LNCaP clone FGC (cell line): Measurements from ENCODE around the gene SMURF2.

Experiments
- DNase-seq: peaks from one replicate; pipeline ENCODE4 v3.0.0-alpha.2; 2011; ENCODE audit warnings: low read depth
- H3K4me3 ChIP-seq: 2 replicates; pipeline ENCODE4 v1.5.1; 2011; ENCODE audit warnings: mild to moderate bottlenecking, low read depth, low read length, control low read depth
- CTCF ChIP-seq: IDR thresholded peaks from 2 replicates; pipeline ENCODE4 v1.5.1; 2012; ENCODE audit warnings: mild to moderate bottlenecking; ENCODE audit not compliant: control insufficient read depth, insufficient read depth; ENCODE audit errors: extremely low read depth

The SMURF2 gene

DNA sequence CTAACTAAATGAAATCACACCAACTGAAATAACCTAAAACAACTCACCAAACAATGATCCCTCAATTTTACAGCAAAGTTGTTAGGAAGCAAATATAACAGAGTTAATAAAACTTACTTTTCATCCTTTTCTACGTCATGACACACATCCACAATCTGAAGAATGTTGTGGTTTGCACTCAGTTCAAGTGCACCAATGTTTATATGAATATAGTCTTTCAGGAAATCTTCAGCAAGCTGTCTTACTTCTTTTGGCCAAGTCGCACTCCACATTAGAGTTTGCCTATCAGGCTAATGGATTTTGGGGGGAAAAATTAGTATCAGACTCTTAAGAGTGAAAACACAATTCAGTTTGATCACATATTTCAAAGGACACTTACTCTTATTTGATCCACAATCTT, 159.3 kb downstream of the SMURF2 start:
- no peak for TF ChIP-seq CTCF
- no peak for DNase-seq
- no peak overlapping the region for H3K4me3 ChIP-seq

DNA sequence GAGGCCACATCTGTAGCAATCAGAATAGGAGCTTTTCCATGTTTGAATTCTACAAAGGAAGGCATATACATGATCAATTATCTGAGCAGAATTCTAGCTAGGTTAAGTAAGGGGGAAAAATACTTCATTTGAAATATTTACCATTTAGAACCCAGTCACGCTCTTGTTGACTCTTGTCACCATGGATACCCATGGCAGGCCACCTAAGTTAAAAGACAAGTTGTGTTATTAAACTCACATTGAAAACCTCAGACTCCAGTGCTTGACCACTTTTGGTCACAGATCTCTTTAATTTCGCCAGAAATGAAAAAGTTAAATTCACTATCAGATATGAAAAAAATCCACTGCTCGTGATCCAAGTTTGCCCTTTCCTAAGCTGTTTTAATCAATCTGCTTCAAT, 160.1 kb downstream of the SMURF2 start:
- DNase-seq = no peak
- no peak overlapping the region for H3K4me3 ChIP-seq
- no peak for TF ChIP-seq CTCF

- no peak for DNase-seq
- H3K4me3 ChIP-seq = no peak overlapping the region
- TF ChIP-seq CTCF = no peak
Observed at GRCh38 chr17:64500862-64501765, 161.0 kb downstream of the SMURF2 start.

GRCh38 chr17:64500487-64500859, 161.6 kb downstream of the SMURF2 start:
- no peak overlapping the region for H3K4me3 ChIP-seq
- DNase-seq = no peak
- TF ChIP-seq CTCF = no peak

DNA sequence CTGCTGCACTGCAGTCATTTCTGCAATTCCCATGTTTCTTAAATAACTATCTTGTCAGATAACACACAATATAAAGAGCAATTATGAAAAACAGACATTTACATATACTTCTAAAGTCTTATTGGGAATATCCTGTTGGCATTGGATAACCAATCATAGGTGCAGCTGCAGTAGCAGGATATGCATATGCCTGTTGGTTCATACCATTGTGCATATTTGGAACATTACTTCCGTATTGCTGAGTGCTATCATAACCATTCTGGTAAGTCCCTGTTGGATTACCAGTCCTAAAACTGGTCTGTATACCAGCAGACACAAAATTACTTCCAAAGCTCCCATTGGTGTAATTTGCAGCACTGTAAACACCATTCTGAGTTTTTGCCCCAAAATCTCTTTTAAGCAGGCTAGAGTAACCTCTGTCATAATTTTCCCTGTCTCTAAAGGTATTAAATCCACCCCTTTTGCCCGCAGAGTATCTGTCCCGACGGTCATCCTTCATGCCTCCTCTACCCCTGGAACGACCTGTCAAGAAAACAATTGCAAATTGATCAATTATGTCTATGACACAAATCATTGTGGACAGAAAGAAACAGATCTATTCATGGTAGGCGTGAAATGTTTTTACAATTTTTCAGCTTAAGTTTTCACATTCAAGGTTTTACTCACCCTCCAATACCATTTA, 162.2 kb downstream of the SMURF2 start:
- TF ChIP-seq CTCF = no peak
- no peak for DNase-seq
- no peak overlapping the region for H3K4me3 ChIP-seq

DNA sequence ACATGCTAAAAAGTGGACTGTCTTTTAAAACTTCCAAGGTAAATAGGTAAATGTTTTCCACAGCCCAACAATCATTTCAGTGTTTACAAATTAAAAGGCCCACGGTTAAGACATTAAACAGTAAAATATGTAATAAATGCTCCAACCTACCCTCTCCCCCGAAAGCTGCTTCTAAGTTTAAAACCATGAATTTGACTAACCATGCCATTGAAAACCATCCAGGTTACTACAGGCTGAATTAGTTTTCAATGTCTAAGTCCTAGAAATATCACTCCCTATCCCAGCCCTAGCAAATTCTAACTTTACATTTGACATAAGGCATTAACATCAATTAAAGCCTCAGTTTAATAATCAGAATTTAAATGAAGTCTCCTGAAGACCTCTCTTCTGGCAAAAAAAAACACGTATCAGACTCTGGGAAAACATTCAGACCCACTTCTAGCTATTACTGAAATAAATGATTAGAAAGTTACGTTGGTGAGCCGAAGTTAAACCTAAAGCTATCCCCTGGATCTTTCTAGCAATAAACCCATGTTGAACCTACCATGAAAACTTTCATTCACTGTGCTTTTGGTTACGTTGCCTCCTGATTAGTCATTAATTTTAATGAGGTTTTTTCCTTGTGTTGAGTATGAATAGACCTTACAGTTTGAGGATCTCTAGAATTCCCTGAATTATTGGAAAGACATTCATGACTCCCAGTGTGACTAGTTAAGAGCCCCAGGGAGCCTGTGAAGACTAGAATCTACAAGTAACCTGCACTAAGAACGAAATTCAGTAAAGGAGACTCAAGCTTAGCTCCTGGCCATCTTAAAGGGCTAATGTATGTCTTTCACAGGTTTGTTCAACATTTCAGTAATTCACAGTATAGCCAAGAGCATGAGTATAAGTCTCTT, 163.6 kb downstream of the SMURF2 start:
- H3K4me3 ChIP-seq = no peak overlapping the region
- no peak for DNase-seq
- no peak for TF ChIP-seq CTCF
